NK-92 treated with Interleukin-12 subunit alpha and Interleukin-12 subunit beta, amount 100 ng/mL, for 24 hours (cell line): ENCODE measurements around the gene COL4A5.
"Not testable (repeated sequence)": the region's sequence is repeated elsewhere in the genome, so short reads cannot be mapped to it uniquely, and the experiment has no call there.

Experiments used
- DNase-seq: peaks from one replicate; lab custom pipeline; 2025; lab: John Stamatoyannopoulos, UW

The COL4A5 gene

GRCh38 chrX:108439426-108439942, at the start of gene COL4A5:
Gene COL4A5, plus strand, starts transcription at chrX:108439838. Its CDS starts 288 bp downstream, at chrX:108440126.
- DNase-seq, result no peak

DNA sequence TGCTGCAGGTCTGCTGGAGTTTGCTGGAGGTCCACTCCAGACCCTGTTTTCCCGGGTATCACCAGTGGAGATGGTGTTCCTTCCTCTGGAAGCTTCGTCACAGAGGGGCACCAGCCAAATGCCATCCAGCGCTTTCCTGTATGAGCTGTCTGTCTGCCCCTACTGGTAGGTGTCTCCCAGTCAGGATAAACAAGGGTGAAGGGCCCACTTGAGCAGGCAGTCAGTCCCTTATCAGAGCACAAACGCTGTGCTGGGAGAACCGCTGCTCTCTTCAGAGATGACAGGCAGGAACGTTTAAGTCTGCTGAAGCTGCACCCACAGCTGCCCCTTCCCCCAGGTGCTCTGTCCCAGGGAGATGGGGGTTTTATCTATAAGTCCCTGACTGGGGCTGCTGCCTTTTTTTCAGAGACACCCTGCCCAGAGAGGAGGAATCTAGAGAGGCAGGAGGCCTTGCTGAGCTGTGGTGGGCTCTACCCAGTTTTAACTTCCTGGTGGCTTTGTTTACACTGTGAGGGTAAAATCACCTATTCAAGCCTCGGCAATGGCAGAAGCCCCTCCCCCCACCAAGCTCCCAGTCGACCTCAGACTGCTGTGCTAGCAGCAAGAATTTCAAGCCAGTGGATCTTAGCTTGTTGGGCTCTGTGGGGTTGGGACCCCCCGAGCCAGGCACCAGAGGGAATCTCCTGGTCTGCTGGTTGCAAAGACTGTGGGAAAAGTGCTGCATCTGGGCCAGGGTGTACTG, 48.5 kb upstream of the COL4A5 start:
- DNase-seq, result not testable (repeated sequence)

GRCh38 chrX:108396188-108396891, 43.3 kb upstream of the COL4A5 start:
- DNase-seq, result no peak

- no peak for DNase-seq
Measured at GRCh38 chrX:108396986-108397385, 42.7 kb upstream of the COL4A5 start.

- DNase-seq, result no peak
Measured at GRCh38 chrX:108397627-108398391, 41.8 kb upstream of the COL4A5 start.

DNA sequence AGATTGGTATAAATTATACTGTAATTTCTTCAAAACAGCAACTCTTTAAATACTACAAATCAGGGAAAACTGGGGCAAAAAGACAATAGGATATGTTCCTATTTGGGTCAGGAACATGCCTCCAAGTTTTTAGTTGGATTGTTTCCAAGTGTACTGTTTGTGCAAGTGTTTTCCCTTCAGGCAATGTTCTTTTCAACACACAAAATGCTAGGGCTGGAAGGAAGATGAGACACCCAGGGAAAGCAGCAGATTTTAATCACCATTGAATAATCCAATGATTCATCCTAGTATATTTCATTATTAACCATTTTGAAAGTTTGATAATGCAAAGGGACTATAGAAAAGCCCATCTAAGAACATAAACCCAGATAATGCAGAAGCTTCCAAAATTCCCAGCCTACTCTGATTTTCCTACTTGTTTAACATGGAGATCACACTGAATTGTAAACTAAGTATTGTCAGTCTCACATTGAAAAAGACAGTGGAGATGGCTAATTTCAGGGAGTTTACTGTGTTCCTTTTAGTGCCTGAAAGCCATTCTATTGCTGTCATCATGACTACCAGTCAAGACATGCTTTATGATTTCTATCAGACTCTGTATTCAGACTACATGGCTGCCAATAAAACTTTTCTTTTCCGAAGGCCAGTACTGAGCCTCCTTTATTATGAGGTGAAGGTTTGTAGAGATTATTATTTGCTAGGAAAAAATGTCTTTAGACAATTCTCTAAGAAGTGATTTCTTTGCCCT, 40.0 kb upstream of the COL4A5 start:
- no peak for DNase-seq

DNA sequence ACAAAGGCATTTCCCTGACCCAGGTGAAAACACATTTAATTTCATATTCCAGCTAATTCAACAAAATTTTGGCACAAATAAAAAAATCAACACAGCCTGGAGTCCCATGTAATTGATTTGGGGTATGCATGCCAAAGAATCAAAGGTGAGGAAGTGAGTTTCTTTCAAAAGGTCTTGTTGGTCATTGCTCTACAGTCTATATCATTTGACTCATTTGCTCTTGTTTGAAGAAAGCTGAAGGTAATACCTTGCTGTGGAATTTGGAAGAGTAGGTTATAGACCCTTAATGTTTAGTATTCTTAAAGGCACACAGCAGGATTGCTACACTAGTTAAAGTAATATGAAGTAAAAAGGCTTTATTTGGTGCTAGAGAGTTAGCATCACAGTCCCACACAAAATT, 26.9 kb upstream of the COL4A5 start:
- DNase-seq, result no peak

GRCh38 chrX:108415146-108415545, 24.5 kb upstream of the COL4A5 start:
- DNase-seq, result no peak

GRCh38 chrX:108415891-108416290, 23.7 kb upstream of the COL4A5 start:
- DNase-seq, result no peak

DNA sequence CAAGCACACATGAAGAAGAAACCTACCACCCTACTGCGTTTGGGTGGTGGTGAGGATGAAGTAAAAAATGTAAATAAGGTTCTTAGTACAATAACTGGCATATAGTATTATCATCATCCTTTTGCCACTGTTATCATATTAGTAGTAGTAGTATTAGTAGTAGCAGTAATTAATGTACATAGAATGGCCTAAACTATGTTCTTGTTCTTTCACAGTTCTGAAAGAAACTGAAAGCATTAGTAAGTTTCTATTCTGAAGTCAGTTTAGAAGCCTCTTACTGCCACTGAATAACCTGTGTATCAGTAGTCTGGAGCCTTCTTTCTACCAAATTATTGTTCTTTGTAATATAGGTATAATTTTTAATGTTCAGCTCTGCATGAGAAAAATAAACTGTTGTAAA, 22.4 kb upstream of the COL4A5 start:
- DNase-seq, result no peak

- no peak for DNase-seq
Measured at GRCh38 chrX:108419401-108419800, 20.2 kb upstream of the COL4A5 start.

- no peak for DNase-seq
Measured at GRCh38 chrX:108420481-108420880, 19.2 kb upstream of the COL4A5 start.

DNA sequence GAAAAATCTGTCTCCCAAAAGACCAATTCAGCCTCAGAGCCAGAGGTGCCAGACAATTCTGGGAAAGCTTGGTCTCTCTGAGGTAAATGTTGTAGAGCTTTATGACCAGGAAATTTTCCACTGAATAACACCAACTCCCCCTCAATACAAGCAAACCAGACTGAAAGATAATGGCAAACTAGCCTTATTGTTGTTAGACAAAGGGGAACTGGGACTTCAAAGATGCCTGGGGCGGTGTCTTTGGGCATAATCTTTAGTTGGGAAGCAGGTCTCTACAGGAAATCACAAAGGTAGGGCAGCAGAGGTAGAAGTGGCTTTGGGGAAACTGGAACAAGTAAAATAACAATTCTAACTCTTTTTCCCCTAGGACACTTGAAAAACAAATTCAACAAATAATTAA, 13.4 kb upstream of the COL4A5 start:
- no peak for DNase-seq

- no peak for DNase-seq
Measured at GRCh38 chrX:108435261-108435660, 4.4 kb upstream of the COL4A5 start.

DNA sequence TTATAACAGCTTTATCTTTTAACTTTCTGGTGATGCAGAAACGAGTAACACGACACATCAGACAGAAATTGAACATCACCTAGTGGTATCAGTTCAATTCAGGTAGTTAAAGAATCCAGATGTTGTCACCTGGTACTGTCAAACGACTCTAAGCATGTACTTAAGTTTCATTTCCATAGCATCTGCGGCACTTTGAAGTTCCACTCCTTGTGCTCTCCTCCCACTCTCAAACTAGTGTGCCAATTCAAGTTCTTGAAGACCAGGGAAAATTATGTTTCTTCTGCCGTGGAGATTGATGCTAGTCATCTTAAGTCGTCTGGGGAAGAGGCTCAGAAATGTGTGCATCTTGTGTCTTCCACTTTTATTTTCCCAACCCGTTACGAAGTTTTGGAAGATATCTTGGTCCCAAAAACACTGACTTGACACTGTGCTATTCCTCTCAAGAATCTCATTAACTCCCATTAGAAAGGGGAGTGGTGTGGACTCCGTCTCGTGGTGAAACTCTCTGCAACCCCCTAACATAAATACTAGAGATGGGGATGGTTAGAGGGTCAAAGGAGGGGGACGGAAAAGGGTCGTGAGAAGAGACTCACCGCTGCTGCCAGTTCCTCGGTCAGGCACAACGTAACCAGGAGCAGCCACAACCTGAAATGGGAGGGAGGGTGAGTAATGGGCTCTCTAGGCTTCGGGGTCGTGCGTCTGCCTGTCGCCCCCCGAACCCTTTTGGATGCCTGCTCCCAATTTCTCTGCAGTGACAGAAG, 2.1 kb upstream of the COL4A5 start:
- DNase-seq, result no peak

DNA sequence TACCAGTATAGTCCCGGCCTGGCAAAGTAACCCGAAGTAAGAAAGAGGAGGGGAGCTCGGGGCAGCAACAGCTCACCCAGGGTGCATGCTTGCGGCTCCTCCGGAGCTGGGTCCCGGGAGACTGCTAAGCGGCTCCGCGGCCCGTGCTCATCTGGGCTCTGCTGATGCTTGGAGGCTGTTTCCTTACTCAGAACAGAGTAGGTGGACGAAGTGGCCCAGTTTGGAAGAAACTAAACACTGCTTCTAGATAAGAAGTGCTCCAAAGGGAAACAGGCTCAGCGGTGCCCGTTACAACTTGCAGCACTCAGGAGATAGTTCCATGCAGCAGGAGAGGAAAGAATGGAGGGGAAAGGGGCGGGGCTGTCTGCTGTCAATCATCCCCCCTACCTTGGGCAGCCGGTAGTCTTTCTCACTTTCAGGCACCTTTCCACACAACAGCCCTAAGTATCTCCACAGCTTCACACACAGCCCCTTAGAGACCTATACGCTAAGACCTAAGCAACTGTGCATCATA, 1.5 kb upstream of the COL4A5 start, which contains the start of gene COL4A6:
Gene COL4A6 (minus strand): TSS at position 313 of the 514 bp plus-strand sequence. CDS start 226 bp downstream, at position 87.
- DNase-seq, result no peak

- no peak for DNase-seq
Measured at GRCh38 chrX:108439961-108440696, 491 bp downstream of the COL4A5 start.

- DNase-seq, result no peak
Measured at GRCh38 chrX:108442901-108443464, 3.3 kb downstream of the COL4A5 start.

- no peak for DNase-seq
Measured at GRCh38 chrX:108447303-108447702, 7.7 kb downstream of the COL4A5 start.

DNA sequence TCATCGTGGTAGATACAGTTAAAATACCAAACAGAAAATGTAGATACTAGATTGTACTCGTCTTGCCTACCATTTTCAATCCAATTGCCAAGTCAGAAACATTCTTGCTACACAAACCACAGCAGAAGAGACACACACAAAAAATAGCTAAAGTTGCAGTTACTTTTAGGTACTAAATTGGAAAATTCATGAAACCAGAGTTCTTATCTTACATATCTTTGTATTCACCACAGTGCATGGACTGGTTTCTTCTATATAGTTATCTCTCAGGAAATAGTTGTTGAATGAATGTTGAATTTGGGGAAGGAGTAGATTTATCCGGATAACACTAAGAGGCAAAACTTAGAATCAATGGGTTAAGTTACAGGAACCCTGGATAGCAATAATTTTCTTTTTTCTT, 14.2 kb downstream of the COL4A5 start:
- no peak for DNase-seq
